Uterus (tissue), 2 donors: ENCODE results near the gene C17orf75.

ENCODE experiments used
- CTCF ChIP-seq, 4 experiments: fragments of 200-600 bp in 2 of 4; fragments of 450-650 bp in 2 of 4; sonication (generic) in 2 of 4; IDR thresholded peaks; one replicate each; pipeline ENCODE4 v1.5.1; 2016 to 2019; ENCODE audit warnings: antibody characterized with exemption in 4 of 4, mild to moderate bottlenecking in 2 of 4, moderate library complexity in 1 of 4
- POLR2A ChIP-seq, 2 donors: fragments of 450-650 bp; IDR thresholded peaks; one replicate each; pipeline ENCODE4 v1.6.1; 2016; ENCODE audit warnings: antibody characterized with exemption in 2 of 2, mild to moderate bottlenecking in 1 of 2, moderate library complexity in 1 of 2

- TF ChIP-seq CTCF (IDR thresholded peaks at IDR 0.05) = no peak
- TF ChIP-seq POLR2A (IDR thresholded peaks at IDR 0.05) = no peak
Measured at GRCh38 chr17:32285306-32285705, 56.7 kb downstream of the C17orf75 start.
